Stomach (tissue), 9 donors: ENCODE data around the gene CCL26. TPM values are rescaled to one million over a fixed set of nuclear protein-coding genes. Genes with fewer than 3 reads are reported as not detected.

Experiments used
- DNase-seq, 2 donors: peaks; one replicate each; pipeline versions ENCODE4 v3.0.0 to v3.0.0-alpha.2; 2013 to 2019
- H3K27ac ChIP-seq, 5 donors: fragments of 200-600 bp in 4 of 5; sonication (generic) in 4 of 5; one replicate each; pipeline ENCODE4 v1.5.1; 2013 to 2019; ENCODE audit warnings: mild to moderate bottlenecking in 1 of 5, moderate library complexity in 1 of 5
- H3K27me3 ChIP-seq, 3 donors: fragments of 200-600 bp; sonication (generic); one replicate each; pipeline ENCODE4 v1.5.1; 2017 to 2019; ENCODE audit warnings: mixed run types in 1 of 3
- H3K36me3 ChIP-seq, 4 donors: fragments of 200-600 bp; sonication (generic); 1 replicate in 3 of 4; 2 replicates in 1 of 4; pipeline ENCODE4 v1.5.1; 2016 to 2019
- H3K4me1 ChIP-seq, 4 donors: fragments of 200-600 bp; sonication (generic); one replicate each; pipeline ENCODE4 v1.5.1; 2016 to 2019
- H3K4me3 ChIP-seq, 4 donors: fragments of 200-600 bp; sonication (generic) in 3 of 4; one replicate each; pipeline ENCODE4 v1.5.1; 2016 to 2019; ENCODE audit warnings: mild to moderate bottlenecking in 1 of 4
- H3K9me3 ChIP-seq, 4 donors: fragments of 200-600 bp; sonication (generic); one replicate each; pipeline ENCODE4 v1.5.1; 2016 to 2019
- CTCF ChIP-seq, 7 experiments: fragments of 450-650 bp in 4 of 7; fragments of 200-600 bp in 3 of 7; sonication (generic) in 3 of 7; IDR thresholded peaks; one replicate each; pipeline ENCODE4 v1.5.1; 2016 to 2019; ENCODE audit warnings: antibody characterized with exemption in 7 of 7, control low read depth in 2 of 7, mild to moderate bottlenecking in 1 of 7
- EP300 ChIP-seq: sonication (generic); formaldehyde crosslinking; IDR thresholded peaks from one replicate; pipeline ENCODE4 v1.6.1; 2017; ENCODE audit warnings: antibody characterized with exemption
- POLR2A ChIP-seq, 4 donors: fragments of 450-650 bp; IDR thresholded peaks; one replicate each; pipeline ENCODE4 v1.6.1; 2016; ENCODE audit warnings: antibody characterized with exemption in 4 of 4, control low read depth in 2 of 4, mild to moderate bottlenecking in 1 of 4, moderate library complexity in 1 of 4
- POLR2AphosphoS5 ChIP-seq, 3 donors: sonication (generic); formaldehyde crosslinking; IDR thresholded peaks; one replicate each; pipeline ENCODE4 v1.6.1; 2016; ENCODE audit warnings: antibody characterized with exemption in 3 of 3
- WGBS, 5 donors: extraction: QIAGEN DNeasy Blood & Tissue Kit in 3 of 5; methylation state at CpG; one replicate each; pipeline versions ENCODE4 v1.1.5 to v1.1.7; 2013 to 2018; 5-methylcytosine and 5-hydroxymethylcytosine counted together
- intact Hi-C: fragments of 100-400 bp; cut with DNase I; formaldehyde crosslinking; loops from one replicate; pipeline ENCODE4 v1.15.1; 2023; ENCODE audit warnings: low total_unique reads
- polyA plus RNA-seq, 3 donors: library from polyadenylated mRNA; stranded (reverse); fragments of 200-250 nt; gene quantifications; one replicate each; pipeline ENCODE4 v1.2.3, GENCODE V29; 2013
- total RNA-seq, 5 donors: library from RNA; depleted of rRNA; stranded (reverse); fragments of >200 nt; gene quantifications; one replicate each; pipeline versions ENCODE4 v1.1.0 to v1.2.3, GENCODE V29; 2014 to 2016
- donor health status: healthy with polysubstance abuse.
- donor health status: Bipolar disorder and iron deficiency.
- donor health status: healthy.

Gene CCL26
- total and polyA plus RNA-seq, 8 donors, result 0.65 to 1.6 TPM; not detected in 6

- no peak overlapping the region for H3K27ac ChIP-seq
- TF ChIP-seq CTCF (IDR thresholded peaks at IDR 0.05) (no peak), POLR2A (IDR thresholded peaks at IDR 0.05) (no peak), EP300 (no peak), POLR2AphosphoS5 (IDR thresholded peaks at IDR 0.05) (no peak)
- H3K4me1 ChIP-seq, result no peaks in the 10 kb centered on the region
- intact Hi-C loops, result no loop called here
- no peaks in the 10 kb centered on the region for H3K9me3 ChIP-seq
- no peak for DNase-seq
- peaks cover 0 to 8% (median 0%) of the 10 kb centered on the region in 3 donors for H3K27me3 ChIP-seq
- no peak overlapping the region for H3K4me3 ChIP-seq
- no peaks in the 10 kb centered on the region for H3K36me3 ChIP-seq
- WGBS, 5 donors, result 72 to 84% (median 76%) methylated on average over 6 of the region's 6 CpGs
Observed at GRCh38 chr7:75817116-75817515, 45.1 kb upstream of the CCL26 start.

- Histone ChIP-seq H3K4me1 (no peaks in the 10 kb centered on the region), H3K27me3 (peaks cover 0 to 8% (median 0%) of the 10 kb centered on the region in 3 donors), H3K4me3 (no peak overlapping the region), H3K9me3 (no peaks in the 10 kb centered on the region), H3K27ac (no peak overlapping the region), H3K36me3 (no peaks in the 10 kb centered on the region)
- WGBS, 5 donors, result 53 to 65% (median 55%) methylated on average over 10 of the region's 10 CpGs
- intact Hi-C loops, result no loop called here
- DNase-seq, result no peak
- TF ChIP-seq POLR2A (IDR thresholded peaks at IDR 0.05), result no peak
Observed at GRCh38 chr7:75815418-75816064, 43.5 kb upstream of the CCL26 start.

- 71 to 81% (median 81%) methylated on average over 8 to 13 of the region's 13 CpGs for WGBS, 5 donors
- Histone ChIP-seq H3K27ac (no peak overlapping the region), H3K36me3 (no peaks in the 10 kb centered on the region), H3K9me3 (no peaks in the 10 kb centered on the region), H3K4me3 (no peak overlapping the region), H3K27me3 (peaks cover 0 to 8% (median 0%) of the 10 kb centered on the region in 3 donors), H3K4me1 (no peaks in the 10 kb centered on the region)
- TF ChIP-seq CTCF (IDR thresholded peaks at IDR 0.05) (no peak), POLR2AphosphoS5 (IDR thresholded peaks at IDR 0.05) (no peak), EP300 (no peak), POLR2A (IDR thresholded peaks at IDR 0.05) (no peak)
- intact Hi-C loops, result no loop called here
- DNase-seq, result no peak
Observed at GRCh38 chr7:75814407-75814947, 42.5 kb upstream of the CCL26 start.

- H3K27ac ChIP-seq, result no peak within 1 kb of the TSS
- 34 to 60% (median 40%) methylated on average over 4 to 7 of the region's 7 CpGs for WGBS, 5 donors
- TF ChIP-seq POLR2AphosphoS5 (IDR thresholded peaks at IDR 0.05) (no peak), CTCF (IDR thresholded peaks at IDR 0.05) (no peak), POLR2A (IDR thresholded peaks at IDR 0.05) (no peak), EP300 (no peak)
- DNase-seq, result no peak
- no peaks in the 10 kb centered on the region for H3K36me3 ChIP-seq
- no peaks in the 10 kb centered on the region for H3K9me3 ChIP-seq
- intact Hi-C loops, result no loop called here
- H3K4me3 ChIP-seq, result no peak within 1 kb of the TSS
- peaks cover 0 to 8% (median 0%) of the 10 kb centered on the region in 3 donors for H3K27me3 ChIP-seq
- H3K4me1 ChIP-seq, result no peaks in the 10 kb centered on the region
Observed at GRCh38 chr7:75813781-75814236, 41.8 kb upstream of the CCL26 start, which contains the start of gene CCL24. Gene CCL24, minus strand, starts transcription at chr7:75813806. Its CDS starts 91 bp downstream, at chr7:75813715.

GRCh38 chr7:75813084-75813483 lies 41.1 kb upstream of the CCL26 start:
- intact Hi-C loops, result no loop called here
- no peak for TF ChIP-seq CTCF (IDR thresholded peaks at IDR 0.05)
- TF ChIP-seq POLR2AphosphoS5 (IDR thresholded peaks at IDR 0.05), result no peak
- TF ChIP-seq EP300, result no peak
- no peak for TF ChIP-seq POLR2A (IDR thresholded peaks at IDR 0.05)
- peaks cover 0 to 4% (median 2%) of the 10 kb centered on the region in 4 donors for H3K9me3 ChIP-seq
- H3K4me3 ChIP-seq, result no peak overlapping the region
- H3K27me3 ChIP-seq, result peaks cover 0 to 8% (median 0%) of the 10 kb centered on the region in 3 donors
- H3K36me3 ChIP-seq, result no peaks in the 10 kb centered on the region
- H3K4me1 ChIP-seq, result no peaks in the 10 kb centered on the region
- WGBS, 5 donors, result 35 to 55% (median 46%) methylated on average over 3 of the region's 3 CpGs
- DNase-seq, result no peak
- no peak overlapping the region for H3K27ac ChIP-seq
